GM11168 (cell line): ENCODE measurements around the gene OR2L8.

Experiments
- in situ Hi-C: fragments of 300-500 bp; cut with MboI; formaldehyde crosslinking; loops from one replicate; pipeline ENCODE4 v1.12.0; 2022; ENCODE audit warnings: low sequenced_read_pairs; ENCODE audit not compliant: unreplicated experiment

OR2L8 gene

DNA sequence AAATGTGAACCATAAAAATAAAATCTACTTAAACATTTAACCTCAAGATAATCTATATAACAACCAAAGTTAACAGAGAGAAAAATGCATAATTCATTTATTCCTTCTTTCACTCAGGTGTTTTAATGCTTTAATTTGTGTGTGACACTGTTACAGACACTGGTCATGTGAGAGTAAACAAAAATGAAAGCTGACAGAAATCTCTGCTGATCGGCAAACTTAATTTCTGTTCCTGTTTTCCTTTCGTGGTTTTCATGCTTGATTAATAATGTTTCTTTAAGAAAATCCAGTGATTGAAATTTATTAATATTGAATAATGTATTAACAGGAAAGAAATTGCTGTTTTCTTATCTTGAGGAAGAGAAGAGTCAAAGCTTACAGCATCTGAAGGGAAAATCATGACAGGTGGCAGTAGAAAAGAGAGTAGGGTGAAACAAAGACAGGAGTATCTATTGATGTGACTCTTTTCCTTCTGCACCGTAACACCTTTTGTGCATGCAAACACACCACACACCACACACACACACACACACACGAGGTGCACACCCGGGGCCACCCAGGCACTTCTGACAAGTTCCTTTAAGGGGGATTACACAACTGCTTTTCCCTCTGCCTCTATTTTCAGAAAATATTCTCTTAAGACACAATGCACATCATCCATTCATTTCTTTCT, 18.0 kb downstream of the OR2L8 start:
- in situ Hi-C loops, result no loop called here

DNA sequence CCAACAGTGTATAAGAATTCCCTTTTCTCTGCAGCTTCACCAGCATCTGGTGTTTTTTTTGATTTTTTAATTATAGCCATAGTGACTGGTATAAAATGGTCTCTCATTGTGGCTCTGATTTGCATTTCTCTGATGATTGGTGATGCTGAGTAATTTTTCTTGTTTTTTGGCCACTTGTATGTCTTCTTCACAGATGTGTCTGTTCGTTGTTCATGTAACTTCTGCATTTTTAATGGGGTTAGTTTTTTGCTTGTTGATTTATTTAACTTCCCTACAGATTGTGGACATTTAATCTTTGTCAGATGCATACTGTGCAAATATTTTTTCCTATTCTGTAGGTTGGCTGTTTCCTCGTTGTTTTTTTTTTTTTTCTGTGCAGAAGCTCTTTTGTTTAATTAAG, 44.3 kb downstream of the OR2L8 start:
- in situ Hi-C loops, result no loop called here

DNA sequence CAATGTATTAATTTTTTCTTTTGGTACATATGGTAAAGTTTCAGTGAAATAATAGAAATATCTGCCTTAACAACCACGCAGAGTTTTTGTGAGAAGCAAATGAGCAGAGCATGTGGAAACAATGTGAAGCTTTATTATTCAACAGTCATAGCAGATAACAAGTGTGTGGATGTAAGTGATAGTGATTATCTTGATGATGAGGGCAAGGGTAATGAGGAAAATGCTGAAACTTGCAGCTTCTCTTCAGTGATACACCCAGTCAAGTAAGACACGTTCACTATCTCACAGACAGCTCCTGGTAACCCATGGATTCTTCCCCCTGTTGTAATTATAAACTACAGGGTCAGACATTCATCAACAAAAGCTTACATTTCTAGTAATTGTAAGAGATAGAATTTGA, 50.2 kb downstream of the OR2L8 start:
- in situ Hi-C loops, result no loop called here
